Measurements from ENCODE around the gene NEDD4L. TPM values are rescaled to one million over a fixed set of nuclear protein-coding genes. Genes with fewer than 3 reads are reported as not detected.

Gene NEDD4L
- total and polyA plus RNA-seq, 7 donors: 52.0 to 104 (median 57.4) TPM

GRCh38 chr18:58402951-58403702, 359.1 kb downstream of the NEDD4L start:
- H3K27ac ChIP-seq: peak overlapping the region; percentile 32 to 58 (median 45)
- intact Hi-C loops (cut with DNase I): no loop called here
- no peak overlapping the region for H3K4me3 ChIP-seq
- 64 to 80% methylated on average over 13 of the region's 13 CpGs for WGBS, 2 donors
- H3K9me3 ChIP-seq: no peaks in the 10 kb centered on the region
- peaks cover 0 to 3% (median 0%) of the 10 kb centered on the region in 4 donors for H3K36me3 ChIP-seq
- no peaks in the 10 kb centered on the region for H3K27me3 ChIP-seq
- DNase-seq: no peak
- TF ChIP-seq EP300 (IDR thresholded peaks at IDR 0.05) (no peak), POLR2AphosphoS5 (IDR thresholded peaks at IDR 0.05) (no peak), POLR2A (IDR thresholded peaks at IDR 0.05) (no peak)
- peaks cover 0 to 37% (median 17%) of the 10 kb centered on the region in 4 donors for H3K4me1 ChIP-seq

GRCh38 chr18:58403799-58404455, 359.9 kb downstream of the NEDD4L start:
- no peak overlapping the region for H3K27ac ChIP-seq
- TF ChIP-seq POLR2A (IDR thresholded peaks at IDR 0.05) (no peak), CTCF (IDR thresholded peaks at IDR 0.05) (no peak), POLR2AphosphoS5 (IDR thresholded peaks at IDR 0.05) (no peak), EP300 (IDR thresholded peaks at IDR 0.05) (no peak)
- no peaks in the 10 kb centered on the region for H3K36me3 ChIP-seq
- DNase-seq: no peak
- intact Hi-C loops (cut with DNase I): no loop called here
- H3K9me3 ChIP-seq: no peaks in the 10 kb centered on the region
- 92 to 95% methylated on average over 21 of the region's 21 CpGs for WGBS, 2 donors
- no peaks in the 10 kb centered on the region for H3K27me3 ChIP-seq
- no peak overlapping the region for H3K4me3 ChIP-seq
- peaks cover 0 to 37% (median 17%) of the 10 kb centered on the region in 4 donors for H3K4me1 ChIP-seq

GRCh38 chr18:58405107-58405898, 361.3 kb downstream of the NEDD4L start:
- Histone ChIP-seq H3K27ac (no peak overlapping the region), H3K27me3 (no peaks in the 10 kb centered on the region), H3K4me3 (no peak overlapping the region), H3K4me1 (peaks cover 0 to 35% (median 17%) of the 10 kb centered on the region in 4 donors), H3K9me3 (no peaks in the 10 kb centered on the region), H3K36me3 (no peaks in the 10 kb centered on the region)
- intact Hi-C loops (cut with DNase I): no loop called here
- WGBS, 2 donors: 80 to 92% methylated on average over 16 of the region's 16 CpGs
- no peak for TF ChIP-seq POLR2A (IDR thresholded peaks at IDR 0.05)
- no peak for TF ChIP-seq POLR2AphosphoS5 (IDR thresholded peaks at IDR 0.05)
- TF ChIP-seq CTCF (IDR thresholded peaks at IDR 0.05): no peak
- no peak for TF ChIP-seq EP300 (IDR thresholded peaks at IDR 0.05)
- DNase-seq: no peak

- peaks cover 0 to 19% (median 13%) of the 10 kb centered on the region in 4 donors for H3K4me1 ChIP-seq
- no peaks in the 10 kb centered on the region for H3K9me3 ChIP-seq
- no peak overlapping the region for H3K4me3 ChIP-seq
- WGBS, 2 donors: 73 to 78% methylated on average over 7 of the region's 7 CpGs
- H3K27me3 ChIP-seq: no peaks in the 10 kb centered on the region
- intact Hi-C loops (cut with DNase I): no loop called here
- no peaks in the 10 kb centered on the region for H3K36me3 ChIP-seq
- no peak for TF ChIP-seq POLR2AphosphoS5 (IDR thresholded peaks at IDR 0.05)
- no peak for TF ChIP-seq CTCF (IDR thresholded peaks at IDR 0.05)
- TF ChIP-seq EP300 (IDR thresholded peaks at IDR 0.05): no peak
- TF ChIP-seq POLR2A (IDR thresholded peaks at IDR 0.05): no peak
- no peak for DNase-seq
- no peak overlapping the region for H3K27ac ChIP-seq
Measured at GRCh38 chr18:58407263-58407648, 363.2 kb downstream of the NEDD4L start.

Data from sigmoid colon (tissue), 7 donors.